Measurements from ENCODE around the gene PDSS1. TPM values are rescaled to one million over a fixed set of nuclear protein-coding genes. Genes with fewer than 3 reads are reported as not detected.

Gene PDSS1
- total and polyA plus RNA-seq, 2 of the 13 experiments (the other 11 are each of a cell fraction or from before 2014, with no cell fraction given) = 18.7 to 19.3 TPM

DNA sequence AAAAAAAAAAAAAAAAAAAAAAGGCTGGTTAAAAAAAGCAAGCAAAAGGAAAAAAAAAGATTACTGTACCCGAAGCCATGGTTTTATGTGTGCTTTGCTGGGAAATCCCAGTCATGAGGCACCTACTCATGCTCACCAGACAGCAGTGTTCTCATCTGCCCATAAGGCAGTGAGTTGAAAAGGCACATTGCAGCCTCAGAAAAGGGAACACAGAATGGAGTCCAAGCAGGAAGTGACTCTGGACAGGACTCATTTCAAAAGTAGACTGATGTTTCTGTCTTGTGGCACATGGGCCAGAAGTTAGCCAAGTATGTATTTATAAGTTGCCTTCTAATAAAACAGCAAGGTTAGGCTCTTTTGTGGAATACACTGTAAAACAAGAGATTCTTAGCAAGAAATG is 40.2 kb downstream of the PDSS1 start:
- peak overlapping the region; percentile 11 for H3K27ac ChIP-seq (ENCODE audit: extremely low read length, insufficient read depth, low read length)
- in situ Hi-C loops (cut with HindIII; ENCODE audit: extremely low pct_ligation_motif_present, low pct_unique_long_range_greater_than_20kb) = no loop called here
- CTCF ChIA-PET (ENCODE audit: low intra/inter-chr PET ratio, low total read pairs) = no interaction called here

More for the DNA sequence above, 40.2 kb downstream of the PDSS1 start:
- Histone ChIP-seq H2AFZ (ENCODE audit: low read length) (no peak overlapping the region), H3K27me3 (ENCODE audit: control insufficient read depth in 1 of 2, insufficient read depth in 2 of 2, low read length in 2 of 2) (no peaks in the 10 kb centered on the region), H4K20me1 (ENCODE audit: insufficient read depth, low read length) (no peaks in the 10 kb centered on the region), H3K4me3 (replicated peaks in 1 of 3; ENCODE audit: insufficient read depth in 1 of 3, low read depth in 2 of 3, low read length in 3 of 3) (no peak overlapping the region), H3K9ac (ENCODE audit: insufficient read depth, low read depth, low read length) (no peak overlapping the region), H3K9me3 (ENCODE audit: low read length) (no peaks in the 10 kb centered on the region), H3K36me3 (replicated peaks in 1 of 2; ENCODE audit: control insufficient read depth in 1 of 2, insufficient read depth in 2 of 2, low read length in 2 of 2) (peaks cover 6 to 42% of the 10 kb centered on the region in 2 experiments; a peak in 2 of 5 replicates), H3K4me1 (ENCODE audit: insufficient read depth, low read length) (peaks cover 52% of the 10 kb centered on the region), H3K79me2 (ENCODE audit: insufficient read depth, low read length) (no peaks in the 10 kb centered on the region), H3K4me2 (ENCODE audit: low read depth, low read length) (no peak overlapping the region)
- BruUV-seq (replicated peaks) = no TSS peak
- TF ChIP-seq ARNTL (CRISPR knock-in tag; IDR thresholded peaks at IDR 0.05) (no peak), NR3C1 (CRISPR knock-in tag; IDR thresholded peaks at IDR 0.05) (no peak), ZNF670 (CRISPR knock-in tag; IDR thresholded peaks at IDR 0.05; ENCODE audit: borderline replicate concordance) (no peak), LCORL (IDR thresholded peaks at IDR 0.05) (no peak), LCORL (CRISPR knock-in tag; IDR thresholded peaks at IDR 0.05) (no peak), ZNF337 (CRISPR knock-in tag; IDR thresholded peaks at IDR 0.05; ENCODE audit: borderline replicate concordance, low read depth) (no peak), JUND (CRISPR knock-in tag; IDR thresholded peaks at IDR 0.05) (no peak), NFIB (CRISPR knock-in tag; IDR thresholded peaks at IDR 0.05; ENCODE audit: borderline replicate concordance) (no peak), SRSF4 (IDR thresholded peaks at IDR 0.05; ENCODE audit: low read depth, low read length, poor library complexity, severe bottlenecking) (no peak), ATF6 (CRISPR knock-in tag; conservative IDR thresholded peaks at IDR 0.05) (no peak), CBX5 (CRISPR knock-in tag; IDR thresholded peaks at IDR 0.05; ENCODE audit: borderline replicate concordance) (no peak)
- TF ChIP-seq, protein P1, sequence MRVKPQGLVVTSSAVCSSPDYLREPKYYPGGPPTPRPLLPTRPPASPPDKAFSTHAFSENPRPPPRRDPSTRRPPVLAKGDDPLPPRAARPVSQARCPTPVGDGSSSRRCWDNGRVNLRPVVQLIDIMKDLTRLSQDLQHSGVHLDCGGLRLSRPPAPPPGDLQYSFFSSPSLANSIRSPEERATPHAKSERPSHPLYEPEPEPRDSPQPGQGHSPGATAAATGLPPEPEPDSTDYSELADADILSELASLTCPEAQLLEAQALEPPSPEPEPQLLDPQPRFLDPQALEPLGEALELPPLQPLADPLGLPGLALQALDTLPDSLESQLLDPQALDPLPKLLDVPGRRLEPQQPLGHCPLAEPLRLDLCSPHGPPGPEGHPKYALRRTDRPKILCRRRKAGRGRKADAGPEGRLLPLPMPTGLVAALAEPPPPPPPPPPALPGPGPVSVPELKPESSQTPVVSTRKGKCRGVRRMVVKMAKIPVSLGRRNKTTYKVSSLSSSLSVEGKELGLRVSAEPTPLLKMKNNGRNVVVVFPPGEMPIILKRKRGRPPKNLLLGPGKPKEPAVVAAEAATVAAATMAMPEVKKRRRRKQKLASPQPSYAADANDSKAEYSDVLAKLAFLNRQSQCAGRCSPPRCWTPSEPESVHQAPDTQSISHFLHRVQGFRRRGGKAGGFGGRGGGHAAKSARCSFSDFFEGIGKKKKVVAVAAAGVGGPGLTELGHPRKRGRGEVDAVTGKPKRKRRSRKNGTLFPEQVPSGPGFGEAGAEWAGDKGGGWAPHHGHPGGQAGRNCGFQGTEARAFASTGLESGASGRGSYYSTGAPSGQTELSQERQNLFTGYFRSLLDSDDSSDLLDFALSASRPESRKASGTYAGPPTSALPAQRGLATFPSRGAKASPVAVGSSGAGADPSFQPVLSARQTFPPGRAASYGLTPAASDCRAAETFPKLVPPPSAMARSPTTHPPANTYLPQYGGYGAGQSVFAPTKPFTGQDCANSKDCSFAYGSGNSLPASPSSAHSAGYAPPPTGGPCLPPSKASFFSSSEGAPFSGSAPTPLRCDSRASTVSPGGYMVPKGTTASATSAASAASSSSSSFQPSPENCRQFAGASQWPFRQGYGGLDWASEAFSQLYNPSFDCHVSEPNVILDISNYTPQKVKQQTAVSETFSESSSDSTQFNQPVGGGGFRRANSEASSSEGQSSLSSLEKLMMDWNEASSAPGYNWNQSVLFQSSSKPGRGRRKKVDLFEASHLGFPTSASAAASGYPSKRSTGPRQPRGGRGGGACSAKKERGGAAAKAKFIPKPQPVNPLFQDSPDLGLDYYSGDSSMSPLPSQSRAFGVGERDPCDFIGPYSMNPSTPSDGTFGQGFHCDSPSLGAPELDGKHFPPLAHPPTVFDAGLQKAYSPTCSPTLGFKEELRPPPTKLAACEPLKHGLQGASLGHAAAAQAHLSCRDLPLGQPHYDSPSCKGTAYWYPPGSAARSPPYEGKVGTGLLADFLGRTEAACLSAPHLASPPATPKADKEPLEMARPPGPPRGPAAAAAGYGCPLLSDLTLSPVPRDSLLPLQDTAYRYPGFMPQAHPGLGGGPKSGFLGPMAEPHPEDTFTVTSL (CRISPR knock-in tag; IDR thresholded peaks at IDR 0.05; ENCODE audit: borderline replicate concordance) = no peak
- POLR2A ChIA-PET = no interaction called here
- DNase-seq (ENCODE audit: low spot score) (no peak), ATAC-seq (no peak), FAIRE-seq (no peak)
- WGBS (ENCODE audit: low lambda C conversion rate) = 79% methylated on average over 1 of the region's 1 CpG
- intact Hi-C loops (cut with micrococcal nuclease; ENCODE audit: unreplicated experiment) = no loop called here

Data from HepG2 (cell line).